ENCODE measurements around the gene CD151. TPM values are rescaled to one million over a fixed set of nuclear protein-coding genes. Genes with fewer than 3 reads are reported as not detected.

CD151 gene
- polyA plus RNA-seq, 1 of the 3 experiments (the other 2 are of a cell fraction) = 922 TPM

GRCh38 chr11:828506-829175 lies 4.1 kb upstream of the CD151 start:
- Histone ChIP-seq H3K36me3 (replicated peaks in 1 of 2; ENCODE audit: control insufficient read depth in 1 of 2, insufficient read depth in 2 of 2, low read length in 1 of 2) (peaks cover 0 to 19% of the 10 kb centered on the region in 2 experiments), H3K9me2 (no peaks in the 10 kb centered on the region), H3K4me2 (no peak overlapping the region), H3K27ac (ENCODE audit: low read depth in 2 of 2, low read length in 1 of 2) (no peak overlapping the region), H3K4me1 (ENCODE audit: control insufficient read depth in 1 of 2, insufficient read depth in 2 of 2, low read depth in 1 of 2, low read length in 1 of 2) (peaks cover 11 to 23% of the 10 kb centered on the region in 2 experiments; a peak in 2 of 4 replicates), H3K9me3 (no peaks in the 10 kb centered on the region), H3K9ac (no peak overlapping the region), H4K20me1 (ENCODE audit: insufficient read depth) (peaks cover 7% of the 10 kb centered on the region; the same call in 1 of the 2 replicates), H3K79me2 (ENCODE audit: insufficient read depth) (peaks cover 25% of the 10 kb centered on the region), H3K27me3 (ENCODE audit: insufficient read depth) (no peaks in the 10 kb centered on the region), H2AFZ (ENCODE audit: low read depth) (no peak overlapping the region), H3K4me3 (ENCODE audit: low read depth in 2 of 2, low read length in 1 of 2) (no peak overlapping the region), H3F3A (replicated peaks; ENCODE audit: insufficient read depth) (peaks cover under 1% of the 10 kb centered on the region)
- ChIA-PET POLR2A (interaction anchor here (2.4 kb wide), 1 partner anchor 10 kb away, joined by 16 read pairs; the partner anchor contains the start of gene PNPLA2), CTCF (interaction anchor here (1.0 to 1.9 kb wide), 2 partner anchors 9 to 18 kb away, joined by 3 to 6 read pairs; partner anchors contain the start of gene PNPLA2)
- TF ChIP-seq PBX3 (IDR thresholded peaks at IDR 0.05) = no peak
- TF ChIP-seq FOXJ3 (CRISPR knock-in tag; IDR thresholded peaks at IDR 0.05) = no peak
- TF ChIP-seq MAX (IDR thresholded peaks at IDR 0.05; ENCODE audit: low read depth) = no peak
- 91% methylated on average over 18 of the region's 21 CpGs for WGBS (ENCODE audit: low lambda C conversion rate)
- no peak for DNase-seq

DNA sequence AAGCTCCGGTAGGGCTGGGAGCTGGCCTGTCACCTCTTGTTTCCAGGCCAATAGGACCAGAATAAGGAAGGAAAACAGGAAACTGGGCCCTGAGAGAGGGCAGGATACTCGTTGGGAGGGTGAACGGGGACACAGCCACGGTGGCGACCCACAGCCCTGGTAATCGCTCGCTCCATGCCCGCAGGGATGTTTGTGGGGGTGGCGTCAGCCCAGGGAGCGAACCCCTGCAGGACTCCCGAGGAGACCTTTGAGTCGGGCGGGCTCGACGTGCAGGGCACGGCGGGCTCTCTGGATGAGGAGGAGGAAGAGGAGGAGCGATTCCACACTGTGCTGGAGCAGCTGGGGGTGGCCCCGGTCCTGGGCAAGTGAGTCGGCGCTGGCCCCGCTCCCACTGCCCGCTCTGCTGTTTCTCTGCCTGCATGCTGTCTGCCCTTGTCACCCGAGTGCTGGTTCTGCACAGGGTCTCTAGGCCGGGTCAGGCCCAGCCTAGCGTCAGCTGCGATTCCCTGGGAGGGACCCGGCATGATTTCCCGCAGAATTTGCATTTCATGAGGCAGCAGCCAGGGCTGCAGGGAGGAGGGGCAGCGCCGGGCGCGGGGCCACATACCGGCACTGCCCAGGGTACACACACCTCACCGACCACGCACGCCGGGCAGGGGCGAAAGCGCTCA lies 3.4 kb upstream of the CD151 start:
- no peak overlapping the region for H3K9ac ChIP-seq
- POLR2A ChIA-PET = interaction anchor here (2.2 to 2.4 kb wide), 2 partner anchors 10 kb away, joined by 9 to 16 read pairs; partner anchors contain the start of gene PNPLA2
- no peak overlapping the region for H2AFZ ChIP-seq (ENCODE audit: low read depth)
- H3K27ac ChIP-seq (ENCODE audit: low read depth in 2 of 2, low read length in 1 of 2) = no peak overlapping the region
- no peak overlapping the region for H3K4me3 ChIP-seq (ENCODE audit: low read depth in 2 of 2, low read length in 1 of 2)
- H3K4me2 ChIP-seq = no peak overlapping the region
- no peaks in the 10 kb centered on the region for H3K27me3 ChIP-seq (ENCODE audit: insufficient read depth)
- WGBS (ENCODE audit: low lambda C conversion rate) = 89% methylated on average over 23 of the region's 40 CpGs
- peaks cover 32% of the 10 kb centered on the region for H3K79me2 ChIP-seq (ENCODE audit: insufficient read depth)
- peaks cover 6% of the 10 kb centered on the region for H3F3A ChIP-seq (replicated peaks; ENCODE audit: insufficient read depth)
- no peaks in the 10 kb centered on the region for H3K9me3 ChIP-seq
- peaks cover 11 to 29% of the 10 kb centered on the region in 2 experiments; a peak in 2 of 4 replicates for H3K4me1 ChIP-seq (ENCODE audit: control insufficient read depth in 1 of 2, insufficient read depth in 2 of 2, low read depth in 1 of 2, low read length in 1 of 2)
- TF ChIP-seq SIN3A (IDR thresholded peaks at IDR 0.05; ENCODE audit: borderline replicate concordance, low read depth, low read length) (no peak), GATA2 (CRISPR knock-in tag; IDR thresholded peaks at IDR 0.05) (no peak), FOXM1 (IDR thresholded peaks at IDR 0.05; ENCODE audit: low read depth) (no peak), MEF2A (IDR thresholded peaks at IDR 0.05; ENCODE audit: borderline replicate concordance, low read depth) (no peak), ELF1 (IDR thresholded peaks at IDR 0.05) (no peak), TCF12 (IDR thresholded peaks at IDR 0.05) (no peak)
- H4K20me1 ChIP-seq (ENCODE audit: insufficient read depth) = peaks cover 7% of the 10 kb centered on the region
- no peak for DNase-seq
- H3K9me2 ChIP-seq = no peaks in the 10 kb centered on the region
- H3K36me3 ChIP-seq (replicated peaks in 1 of 2; ENCODE audit: control insufficient read depth in 1 of 2, insufficient read depth in 2 of 2, low read length in 1 of 2) = peaks cover 0 to 14% of the 10 kb centered on the region in 2 experiments
- CTCF ChIA-PET = interaction anchor here (1.0 to 1.9 kb wide), 3 partner anchors 10 to 20 kb away, joined by 3 to 6 read pairs (median 3); partner anchors contain the start of genes PNPLA2 and RPLP2

Measured in SK-N-SH (cell line).